HG02623 (cell line): ENCODE results near the gene GOLGA3.
"Not testable (repeated sequence)": the region's sequence is repeated elsewhere in the genome, so short reads cannot be mapped to it uniquely, and the experiment has no call there.

ENCODE experiments used
- ATAC-seq: cut with Tn5 transposase; IDR thresholded peaks from one replicate; pipeline ENCODE4 v1.9.1; 2021; ENCODE audit warnings: moderate library complexity; ENCODE audit not compliant: unreplicated experiment

GOLGA3 gene

GRCh38 chr12:132777614-132778013 is 51.1 kb downstream of the GOLGA3 start:
- ATAC-seq = no peak

- ATAC-seq = no peak
These were observed 51.7 kb downstream of the GOLGA3 start for GRCh38 chr12:132776816-132777568.

GRCh38 chr12:132776230-132776625 is 52.4 kb downstream of the GOLGA3 start:
- not testable (repeated sequence) for ATAC-seq

DNA sequence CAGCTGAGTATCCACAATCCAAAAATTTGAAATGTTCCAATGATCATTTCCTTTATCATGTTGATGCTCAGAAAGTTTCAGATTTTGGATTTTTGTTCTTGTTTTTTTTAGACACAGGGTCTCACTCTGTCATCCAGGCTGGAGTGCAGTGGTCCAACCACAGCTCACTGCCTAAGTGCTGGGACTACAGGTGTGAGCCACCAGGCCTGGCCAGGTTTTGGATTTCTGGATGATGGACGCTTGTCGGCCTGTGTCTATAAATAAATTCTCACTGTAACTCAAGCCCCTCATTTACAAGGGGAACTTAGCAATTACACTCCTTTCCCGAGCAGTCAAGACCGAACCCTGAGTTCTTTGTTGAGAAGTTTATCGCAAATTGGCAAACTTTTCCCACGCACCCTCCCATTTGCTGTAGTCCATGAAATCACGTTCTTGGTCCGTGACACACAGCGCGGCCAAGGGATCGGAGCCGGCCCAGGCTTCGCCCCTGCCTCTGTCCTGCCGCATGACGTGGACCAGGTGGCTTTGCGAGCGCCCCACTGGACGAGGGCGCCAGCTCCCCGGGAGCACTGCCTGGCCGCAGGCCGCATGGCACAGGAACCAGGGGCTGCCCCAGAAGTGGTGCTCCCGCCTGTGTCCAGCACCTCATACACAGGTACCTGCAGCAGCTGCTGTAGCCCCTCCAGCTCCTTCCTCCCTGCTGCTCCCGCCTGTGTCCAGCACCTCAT is 53.0 kb downstream of the GOLGA3 start:
- ATAC-seq = no peak

- no peak for ATAC-seq
These were observed 53.9 kb downstream of the GOLGA3 start for GRCh38 chr12:132774646-132775275.

GRCh38 chr12:132774159-132774558 is 54.5 kb downstream of the GOLGA3 start:
- ATAC-seq = no peak

GRCh38 chr12:132773077-132773955 is 55.4 kb downstream of the GOLGA3 start:
- no peak for ATAC-seq

- no peak for ATAC-seq
These were observed 56.1 kb downstream of the GOLGA3 start for GRCh38 chr12:132772606-132773005.

DNA sequence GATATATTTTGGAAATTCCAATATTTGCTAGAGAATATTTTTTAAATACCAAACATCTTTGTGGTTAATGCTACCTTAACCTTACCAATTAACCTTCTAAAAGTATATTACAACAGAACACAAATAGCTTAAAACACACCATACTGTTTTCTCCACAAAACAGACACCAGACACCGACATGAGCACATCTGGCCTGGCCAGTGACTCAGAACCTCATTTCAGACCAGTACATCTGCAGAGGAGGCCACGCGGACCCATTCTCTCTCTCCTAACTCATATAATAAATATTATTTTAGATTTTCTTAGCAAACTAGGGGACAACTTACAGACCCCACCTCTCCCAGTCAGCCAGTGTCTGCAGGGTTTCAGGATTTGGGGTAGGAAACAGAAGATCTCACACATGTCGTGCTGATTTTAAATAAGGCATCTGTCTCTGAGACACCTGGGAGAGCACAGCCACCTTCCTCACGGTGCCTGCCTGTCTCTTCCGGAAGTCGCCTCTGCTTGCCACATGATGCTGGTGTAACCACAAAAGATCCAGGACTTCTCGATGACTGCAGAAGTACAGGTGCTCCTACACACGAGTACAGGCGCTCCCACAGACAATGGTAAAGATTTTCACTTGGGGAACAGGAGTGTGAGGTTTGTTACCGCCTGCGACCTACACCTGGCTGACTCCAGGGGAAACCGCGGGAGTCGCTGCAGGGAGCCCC is 57.4 kb downstream of the GOLGA3 start:
- no peak for ATAC-seq

GRCh38 chr12:132766380-132767085 is 62.1 kb downstream of the GOLGA3 start:
- ATAC-seq = no peak

GRCh38 chr12:132765361-132765760 is 63.3 kb downstream of the GOLGA3 start:
- no peak for ATAC-seq

- ATAC-seq = no peak
These were observed 64.4 kb downstream of the GOLGA3 start for GRCh38 chr12:132764231-132764630.

GRCh38 chr12:132761921-132762583 is 66.6 kb downstream of the GOLGA3 start:
- ATAC-seq = peak; percentile 78

DNA sequence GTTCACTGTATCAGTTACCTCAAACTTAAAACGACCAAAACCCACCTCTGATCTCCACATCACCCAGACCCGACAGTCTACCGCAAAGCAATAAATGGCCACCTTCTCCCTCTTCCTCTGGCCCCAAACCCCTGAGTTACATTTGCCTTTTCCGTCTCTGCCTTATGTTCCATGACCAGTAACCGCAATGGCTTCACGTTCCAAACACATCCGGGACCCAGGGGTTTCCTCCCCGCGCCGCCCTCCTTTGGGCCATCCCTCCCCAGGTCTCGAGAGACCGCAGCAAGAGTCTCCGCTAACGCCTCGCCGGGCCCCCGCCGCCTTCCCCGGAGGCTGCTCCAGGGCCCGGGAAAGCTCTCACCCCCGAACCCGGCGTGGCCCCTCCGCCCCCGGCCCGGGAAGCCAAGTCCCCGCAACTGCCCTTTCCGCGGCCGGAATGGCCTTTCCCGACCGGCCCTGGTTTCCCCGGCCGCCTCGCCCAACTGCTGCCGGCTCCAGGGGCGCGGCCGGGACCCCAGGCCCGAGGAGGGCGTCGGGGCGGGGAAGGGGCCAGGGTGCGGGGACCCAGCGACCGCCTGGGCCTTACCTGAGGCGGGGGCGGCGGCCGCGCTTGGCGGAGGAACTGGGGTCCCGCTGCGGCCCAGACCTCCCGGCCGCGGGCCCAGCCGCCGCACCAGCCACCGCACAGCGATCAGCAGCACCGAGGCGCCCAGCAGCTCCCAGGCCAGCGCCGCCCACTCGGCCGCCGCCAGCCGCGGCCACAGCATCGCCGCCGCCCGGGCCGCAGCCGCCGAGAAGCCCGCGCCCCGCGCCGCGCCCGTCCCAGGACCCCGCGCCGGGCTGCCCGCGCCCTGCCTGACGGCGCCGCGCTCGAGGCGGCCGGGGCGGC is 67.4 kb downstream of the GOLGA3 start, which contains the start of gene ANKLE2:
Gene ANKLE2, minus strand, starts transcription at position 801 of the 889 bp plus-strand sequence. Its CDS starts 34 bp downstream, at position 767.
- ATAC-seq = peak; percentile 33

- ATAC-seq = no peak
These were observed 69.3 kb downstream of the GOLGA3 start for GRCh38 chr12:132759359-132759758.

DNA sequence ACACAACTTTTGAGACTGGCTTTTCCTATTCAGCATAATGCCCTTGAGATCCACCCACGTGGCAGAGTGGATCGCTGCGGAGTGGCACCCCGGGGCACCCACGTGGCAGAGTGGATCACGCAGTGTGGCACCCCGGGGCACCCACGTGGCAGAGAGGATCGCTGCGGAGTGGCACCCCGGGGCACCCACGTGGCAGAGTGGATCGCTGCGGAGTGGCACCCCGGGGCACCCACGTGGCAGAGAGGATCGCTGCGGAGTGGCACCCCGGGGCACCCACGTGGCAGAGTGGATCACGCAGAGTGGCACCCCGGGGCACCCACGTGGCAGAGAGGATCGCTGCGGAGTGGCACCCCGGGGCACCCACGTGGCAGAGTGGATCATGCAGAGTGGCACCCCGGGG is 69.8 kb downstream of the GOLGA3 start:
- not testable (repeated sequence) for ATAC-seq

DNA sequence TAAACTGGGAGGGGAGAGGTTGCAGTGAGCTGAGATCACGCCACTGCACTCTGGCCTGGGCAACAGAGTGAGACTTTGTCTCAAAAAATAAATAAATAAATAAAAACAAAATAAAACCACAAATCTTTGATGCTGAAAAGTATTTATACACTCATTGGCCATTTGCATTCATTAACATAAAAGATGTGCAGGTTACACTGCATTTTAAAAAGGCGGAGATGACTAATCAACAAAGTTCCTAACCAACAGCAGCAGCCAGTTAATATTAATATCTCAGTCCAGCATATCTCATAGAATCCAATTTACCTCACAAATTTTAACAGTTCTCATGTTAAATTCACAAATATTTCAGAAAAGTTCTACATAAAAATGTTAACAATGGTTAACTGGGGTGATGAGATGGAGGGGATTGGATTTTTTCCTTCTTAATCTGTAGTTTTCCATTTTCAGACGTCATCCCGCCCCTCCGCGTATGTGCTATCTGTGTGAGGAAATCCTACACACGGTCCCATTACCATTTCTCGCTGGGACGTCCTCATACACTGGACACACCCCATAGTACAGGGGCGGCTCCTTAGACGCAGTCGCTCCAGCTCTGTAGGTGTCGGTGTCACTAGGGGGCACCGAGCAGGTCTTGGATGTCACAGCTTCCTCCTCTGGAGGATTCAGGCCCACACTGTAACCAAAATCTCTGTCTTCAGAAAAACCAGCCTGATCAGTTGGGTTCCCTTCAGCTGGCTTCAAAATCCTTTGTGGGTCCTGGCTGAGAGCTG is 74.3 kb downstream of the GOLGA3 start:
- ATAC-seq = no peak
